Endothelial cell (in vitro differentiated cells): ENCODE results near the gene CASZ1. TPM values are rescaled to one million over a fixed set of nuclear protein-coding genes. Genes with fewer than 3 reads are reported as not detected.

Experiments
- DNase-seq: peaks from one replicate; pipeline ENCODE4 v3.0.0; 2021; ENCODE audit warnings: low spot score
- H3K27ac Mint-ChIP-seq: one replicate; pipeline ENCODE4 v1.8.0; 2021; ENCODE audit warnings: mixed read lengths, inconsistent platforms; ENCODE audit not compliant: unreplicated experiment
- H3K27me3 Mint-ChIP-seq: one replicate; pipeline ENCODE4 v1.8.0; 2021; ENCODE audit warnings: mild to moderate bottlenecking, moderate library complexity, mixed read lengths, inconsistent platforms; ENCODE audit not compliant: unreplicated experiment
- H3K36me3 Mint-ChIP-seq: one replicate; pipeline ENCODE4 v1.8.0; 2021; ENCODE audit warnings: mild to moderate bottlenecking, low read depth, mixed read lengths, inconsistent platforms; ENCODE audit not compliant: unreplicated experiment
- H3K4me1 Mint-ChIP-seq: one replicate; pipeline ENCODE4 v1.8.0; 2021; ENCODE audit warnings: mild to moderate bottlenecking, mixed read lengths, inconsistent platforms; ENCODE audit not compliant: unreplicated experiment
- H3K4me3 Mint-ChIP-seq: one replicate; pipeline ENCODE4 v1.8.0; 2021; ENCODE audit warnings: mild to moderate bottlenecking, mixed read lengths, inconsistent platforms; ENCODE audit not compliant: unreplicated experiment
- H3K9me3 Mint-ChIP-seq: one replicate; pipeline ENCODE4 v1.8.0; 2021; ENCODE audit warnings: mixed read lengths, inconsistent platforms; ENCODE audit not compliant: unreplicated experiment
- CTCF ChIP-seq: fragments of 200-600 bp; sonication (generic); IDR thresholded peaks from one replicate; pipeline ENCODE4 v1.5.0; 2021; ENCODE audit warnings: antibody characterized with exemption; ENCODE audit not compliant: unreplicated experiment
- total RNA-seq: library from RNA; stranded (reverse); fragmentation: NEBNext Ultra II Directional; extraction: Animal tissue kit (Norgen Biotek cat#: 25700); gene quantifications from one replicate; pipeline ENCODE4 v1.2.1, GENCODE V29; 2021; ENCODE audit not compliant: unreplicated experiment

Gene CASZ1
- total RNA-seq, 1 donor from 2014 or later, result 6.3 TPM

DNA sequence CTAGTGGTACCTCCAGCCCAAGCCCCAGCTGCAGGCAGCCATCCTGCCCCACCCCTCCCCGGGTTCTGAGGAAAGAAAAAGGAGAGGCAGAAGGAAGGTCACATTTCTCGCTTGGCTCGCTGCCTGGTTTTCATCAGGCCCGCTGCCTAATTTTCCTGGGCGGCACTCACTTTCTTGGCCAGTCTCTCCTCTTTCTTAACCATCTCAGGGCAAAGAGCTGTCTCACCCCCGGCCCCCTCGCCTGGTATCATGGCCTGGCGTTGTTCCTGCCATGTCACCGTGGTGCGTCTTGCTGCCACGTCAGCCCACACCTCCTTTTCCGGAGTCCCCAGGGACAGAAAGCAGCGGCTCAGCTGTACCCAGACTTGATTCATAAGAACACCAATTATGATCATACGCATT lies 26.6 kb upstream of the CASZ1 start:
- Mint-ChIP-seq H3K4me3 (no peak overlapping the region), H3K27me3 (peaks cover 9% of the 10 kb centered on the region), H3K9me3 (no peaks in the 10 kb centered on the region), H3K4me1 (no peaks in the 10 kb centered on the region), H3K27ac (peak overlapping the region; percentile 30), H3K36me3 (no peaks in the 10 kb centered on the region)
- DNase-seq, result no peak
- TF ChIP-seq CTCF, result no peak

DNA sequence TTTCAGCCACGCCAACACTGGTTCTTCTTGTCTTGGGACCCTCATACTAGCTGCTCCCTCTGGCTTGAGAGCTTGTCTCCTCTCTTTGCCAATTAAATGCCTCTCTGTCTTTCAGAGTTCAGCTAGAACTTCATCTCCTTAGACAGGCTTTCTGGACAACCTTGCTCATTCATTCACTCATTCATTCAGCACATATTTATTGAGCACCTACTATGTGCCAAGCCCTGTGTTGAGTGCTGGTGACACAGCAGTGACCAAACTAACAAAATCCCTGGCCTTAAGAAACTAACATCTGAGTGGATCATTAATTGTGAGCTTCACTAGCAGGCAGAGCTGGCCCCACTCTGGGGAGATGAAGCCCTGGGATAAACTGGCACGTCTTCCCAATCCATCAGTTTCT lies 24.9 kb upstream of the CASZ1 start:
- no peak for DNase-seq
- no peaks in the 10 kb centered on the region for H3K4me1 Mint-ChIP-seq
- H3K9me3 Mint-ChIP-seq, result no peaks in the 10 kb centered on the region
- H3K27ac Mint-ChIP-seq, result no peak overlapping the region
- peaks cover 11% of the 10 kb centered on the region for H3K27me3 Mint-ChIP-seq
- TF ChIP-seq CTCF, result no peak
- no peak overlapping the region for H3K4me3 Mint-ChIP-seq
- no peaks in the 10 kb centered on the region for H3K36me3 Mint-ChIP-seq

DNA sequence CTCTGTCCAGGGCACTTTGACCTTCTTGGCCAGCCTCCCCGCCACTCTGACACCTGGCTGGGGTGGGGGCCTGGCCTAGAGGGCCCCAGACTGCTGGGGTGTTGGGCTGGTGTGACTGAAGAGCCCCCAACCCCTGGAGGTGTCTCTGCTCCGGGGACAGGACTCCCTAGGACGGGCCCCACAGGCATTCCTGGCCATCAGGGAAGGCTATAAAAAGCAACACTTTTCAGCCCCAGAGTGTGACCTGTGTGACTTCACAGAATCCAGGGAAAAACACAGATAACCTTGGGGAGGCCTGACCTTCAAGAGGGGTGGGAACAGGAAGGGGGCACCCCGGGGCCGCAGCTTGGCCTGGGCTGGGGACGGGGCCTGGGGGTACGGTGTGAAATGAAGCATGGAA lies 24.0 kb upstream of the CASZ1 start:
- Mint-ChIP-seq H3K27ac (no peak overlapping the region), H3K27me3 (peaks cover 11% of the 10 kb centered on the region), H3K36me3 (no peaks in the 10 kb centered on the region), H3K9me3 (no peaks in the 10 kb centered on the region), H3K4me3 (no peak overlapping the region), H3K4me1 (no peaks in the 10 kb centered on the region)
- no peak for DNase-seq
- no peak for TF ChIP-seq CTCF

GRCh38 chr1:10819198-10819901 lies 22.9 kb upstream of the CASZ1 start:
- no peak overlapping the region for H3K4me3 Mint-ChIP-seq
- no peak for TF ChIP-seq CTCF

GRCh38 chr1:10818262-10819197 lies 22.1 kb upstream of the CASZ1 start:
- H3K36me3 Mint-ChIP-seq, result peaks cover 3% of the 10 kb centered on the region
- no peaks in the 10 kb centered on the region for H3K9me3 Mint-ChIP-seq

More at GRCh38 chr1:10819198-10819901, 22.9 kb upstream of the CASZ1 start:
- Mint-ChIP-seq H3K36me3 (peaks cover 2% of the 10 kb centered on the region), H3K4me1 (no peaks in the 10 kb centered on the region), H3K27me3 (peaks cover 11% of the 10 kb centered on the region), H3K27ac (no peak overlapping the region), H3K9me3 (no peaks in the 10 kb centered on the region)
- DNase-seq, result no peak

More at GRCh38 chr1:10818262-10819197, 22.1 kb upstream of the CASZ1 start:
- DNase-seq, result no peak
- H3K27ac Mint-ChIP-seq, result no peak overlapping the region
- TF ChIP-seq CTCF, result no peak
- peaks cover 11% of the 10 kb centered on the region for H3K27me3 Mint-ChIP-seq
- no peak overlapping the region for H3K4me3 Mint-ChIP-seq
- H3K4me1 Mint-ChIP-seq, result no peaks in the 10 kb centered on the region
